OCI-LY1 (cell line): ENCODE data around the gene TRIM62.

Source experiments
- H2AFZ ChIP-seq: fragments of 200-600 bp; sonication (generic), shearing (Covaris generic); 2 replicates; pipeline ENCODE4 v1.6.0; 2014; ENCODE audit warnings: antibody characterized with exemption, mild to moderate bottlenecking, low read length
- H3F3A ChIP-seq: fragments of 200-600 bp; sonication (generic), shearing (Covaris generic); 2 replicates; pipeline ENCODE4 v1.6.0; 2014; ENCODE audit warnings: mild to moderate bottlenecking, antibody characterized with exemption, low read length, moderate library complexity; ENCODE audit not compliant: insufficient read depth
- H3K27ac ChIP-seq: fragments of 200-600 bp; sonication (generic); 2 replicates; pipeline ENCODE4 v1.5.1; 2014; ENCODE audit warnings: low read length, mixed run types, mild to moderate bottlenecking, low read depth; ENCODE audit not compliant: poor library complexity, severe bottlenecking
- H3K27me3 ChIP-seq: fragments of 200-600 bp; sonication (generic); 2 replicates; pipeline ENCODE4 v1.6.0; 2014; ENCODE audit warnings: antibody characterized with exemption, mild to moderate bottlenecking, low read length, moderate library complexity; ENCODE audit not compliant: insufficient read depth
- H3K36me3 ChIP-seq: fragments of 200-600 bp; sonication (generic); 2 replicates; pipeline ENCODE4 v1.6.1; 2014; ENCODE audit warnings: mild to moderate bottlenecking, antibody characterized with exemption, low read length, moderate library complexity, mixed read lengths; ENCODE audit not compliant: insufficient read depth
- H3K4me1 ChIP-seq: fragments of 200-600 bp; sonication (generic); 2 replicates; pipeline ENCODE4 v1.5.1; 2014; ENCODE audit warnings: mild to moderate bottlenecking, low read length, moderate library complexity; ENCODE audit not compliant: insufficient read depth, severe bottlenecking
- H3K4me2 ChIP-seq: fragments of 200-600 bp; sonication (generic), shearing (Covaris generic); 2 replicates; pipeline ENCODE4 v1.6.1; 2014; ENCODE audit warnings: low read length
- H3K4me3 ChIP-seq: fragments of 200-600 bp; sonication (generic); 2 replicates; pipeline ENCODE4 v1.5.1; 2014; ENCODE audit warnings: low read length, low read depth, mild to moderate bottlenecking, mixed read lengths; ENCODE audit not compliant: poor library complexity, severe bottlenecking
- H3K79me2 ChIP-seq: fragments of 200-600 bp; shearing (Covaris generic); 2 replicates; pipeline ENCODE4 v1.6.1; 2016; ENCODE audit warnings: mixed run types, low read length, mixed read lengths; ENCODE audit not compliant: insufficient read depth
- H3K9ac ChIP-seq: fragments of 200-600 bp; sonication (generic), shearing (Covaris generic); 2 replicates; pipeline ENCODE4 v1.6.1; 2014; ENCODE audit warnings: mild to moderate bottlenecking, low read length, mixed read lengths
- H3K9me2 ChIP-seq: fragments of 200-600 bp; sonication (generic), shearing (Covaris generic); 2 replicates; pipeline ENCODE4 v1.6.1; 2014; ENCODE audit warnings: low read depth, mild to moderate bottlenecking, low read length, mixed read lengths
- H3K9me3 ChIP-seq: fragments of 200-600 bp; shearing (Covaris generic); 2 replicates; pipeline ENCODE4 v1.6.1; 2014; ENCODE audit warnings: low read length, mixed read lengths
- H4K20me1 ChIP-seq: fragments of 200-600 bp; sonication (generic), shearing (Covaris generic); 2 replicates; pipeline ENCODE4 v1.6.0; 2016; ENCODE audit warnings: mild to moderate bottlenecking, low read length; ENCODE audit not compliant: insufficient read depth
- CTCF ChIP-seq: fragments of 200-600 bp; sonication (generic), shearing (Covaris generic); IDR thresholded peaks from 2 replicates; pipeline ENCODE4 v1.5.1; 2017; ENCODE audit warnings: mild to moderate bottlenecking, antibody characterized with exemption, low read length, moderate library complexity, mixed read lengths
- EZH2 ChIP-seq: fragments of 200-600 bp; sonication (generic), shearing (Covaris generic); IDR thresholded peaks from 2 replicates; pipeline ENCODE4 v1.8.0; 2017; ENCODE audit warnings: borderline replicate concordance, mixed run types, mild to moderate bottlenecking, antibody characterized with exemption, low read length, moderate library complexity, mixed read lengths

The TRIM62 gene

GRCh38 chr1:33191731-33192275 is 10.0 kb upstream of the TRIM62 start:
- Histone ChIP-seq H3K27me3 (no peaks in the 10 kb centered on the region; the same call in 1 of the 2 replicates), H2AFZ (no peak overlapping the region), H3K9ac (no peak overlapping the region), H3K9me3 (no peaks in the 10 kb centered on the region), H4K20me1 (no peaks in the 10 kb centered on the region), H3K36me3 (no peaks in the 10 kb centered on the region), H3K27ac (no peak overlapping the region), H3F3A (no peaks in the 10 kb centered on the region), H3K4me2 (no peak overlapping the region), H3K4me1 (no peaks in the 10 kb centered on the region), H3K4me3 (no peak overlapping the region), H3K9me2 (no peaks in the 10 kb centered on the region), H3K79me2 (no peaks in the 10 kb centered on the region)
- no peak for TF ChIP-seq EZH2
- TF ChIP-seq CTCF = no peak

GRCh38 chr1:33190701-33191100 is 8.9 kb upstream of the TRIM62 start:
- Histone ChIP-seq H3K36me3 (no peaks in the 10 kb centered on the region), H4K20me1 (no peaks in the 10 kb centered on the region)

DNA sequence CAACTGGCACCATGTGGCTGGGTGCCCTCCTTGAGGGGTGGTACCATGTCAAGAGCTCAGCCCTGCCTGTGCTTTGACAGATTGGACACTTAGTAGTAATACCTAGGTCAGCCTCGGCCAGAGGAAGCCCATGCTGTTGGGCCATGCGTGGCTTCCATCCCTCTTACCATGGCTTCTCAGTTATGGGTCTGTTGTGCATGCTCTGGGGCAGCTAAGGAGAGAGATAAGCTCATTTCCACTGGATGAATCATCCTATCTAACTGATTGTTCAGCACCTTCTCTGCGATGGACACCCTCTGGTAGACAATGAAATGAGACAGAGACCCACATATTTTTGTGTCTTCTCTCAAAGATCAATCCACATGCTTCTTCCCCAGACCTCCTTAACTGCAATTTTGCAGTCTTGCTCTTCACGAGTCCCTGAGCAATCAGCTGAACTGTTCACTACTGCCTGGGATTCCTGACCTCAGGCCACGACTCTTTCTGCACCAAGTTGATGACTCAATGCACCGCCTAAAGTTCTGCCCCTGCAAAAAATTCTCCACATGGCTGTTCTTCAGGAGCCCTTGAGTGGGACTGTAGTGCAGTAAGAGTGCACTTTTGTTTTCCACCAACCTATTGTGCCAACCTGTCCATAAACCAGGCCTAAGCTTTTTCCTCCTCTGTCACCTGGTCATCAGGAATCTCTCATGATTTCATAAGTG is 6.9 kb upstream of the TRIM62 start:
- H3F3A ChIP-seq = no peaks in the 10 kb centered on the region

More at GRCh38 chr1:33190701-33191100, 8.9 kb upstream of the TRIM62 start:
- TF ChIP-seq EZH2 (no peak), CTCF (no peak)
- Histone ChIP-seq H3K27ac (no peak overlapping the region), H3K4me2 (no peak overlapping the region), H3K4me1 (no peaks in the 10 kb centered on the region), H3K9me2 (no peaks in the 10 kb centered on the region), H3K4me3 (no peak overlapping the region), H3F3A (no peaks in the 10 kb centered on the region), H3K9ac (no peak overlapping the region), H3K27me3 (no peaks in the 10 kb centered on the region; the same call in 1 of the 2 replicates), H3K79me2 (no peaks in the 10 kb centered on the region), H3K9me3 (no peaks in the 10 kb centered on the region), H2AFZ (no peak overlapping the region)

More for the DNA sequence above, 6.9 kb upstream of the TRIM62 start:
- no peaks in the 10 kb centered on the region for H3K4me1 ChIP-seq
- no peak overlapping the region for H3K4me3 ChIP-seq
- H4K20me1 ChIP-seq = no peaks in the 10 kb centered on the region
- H3K27ac ChIP-seq = no peak overlapping the region
- H3K27me3 ChIP-seq = no peaks in the 10 kb centered on the region; the same call in 1 of the 2 replicates
- H3K79me2 ChIP-seq = no peaks in the 10 kb centered on the region
- no peak overlapping the region for H3K9ac ChIP-seq
- no peaks in the 10 kb centered on the region for H3K9me3 ChIP-seq
- no peak for TF ChIP-seq EZH2
- no peak for TF ChIP-seq CTCF
- H3K9me2 ChIP-seq = no peaks in the 10 kb centered on the region
- H3K4me2 ChIP-seq = no peak overlapping the region
- no peak overlapping the region for H2AFZ ChIP-seq
- H3K36me3 ChIP-seq = no peaks in the 10 kb centered on the region
